Measurements from ENCODE around the gene BCORL1. TPM values are rescaled to one million over a fixed set of nuclear protein-coding genes. Genes with fewer than 3 reads are reported as not detected.

The BCORL1 gene
- total RNA-seq, 6 experiments from 2014 or later, result 2.7 to 9.0 (median 4.8) TPM

Other genes starting within 250 kb of the BCORL1 start
- gene XPNPEP2, start 243.7 kb upstream of the BCORL1 start, total RNA-seq, result 10 to 100 TPM in 4 of 6 experiments, 1 to 10 TPM in 2; 2.9 to 30.7 (median 16.5) TPM
- 1 to 10 TPM; 1.7 to 5.7 (median 3.3) TPM for gene SASH3, start 202.7 kb upstream of the BCORL1 start, total RNA-seq
- gene ZDHHC9, start 138.7 kb upstream of the BCORL1 start, total RNA-seq, result 10 to 100 TPM; 30.8 to 41.8 (median 33.6) TPM
- gene UTP14A, start 76.5 kb upstream of the BCORL1 start, total RNA-seq, result 10 to 100 TPM in 1 of 6 experiments, 1 to 10 TPM in 5; 4.2 to 10.6 (median 6.6) TPM
- gene ELF4, start 127.9 kb downstream of the BCORL1 start, total RNA-seq, result 1 to 10 TPM in 5 of 6 experiments, under 1 TPM in 1; 0.80 to 2.8 (median 1.6) TPM
- 10 to 100 TPM; 63.4 to 90.0 (median 76.7) TPM for gene AIFM1, start 183.2 kb downstream of the BCORL1 start, total RNA-seq
- under 1 TPM in 5 of 6 experiments, not detected in 1; 0.20 to 0.81 (median 0.55) TPM for gene RAB33A, start 189.3 kb downstream of the BCORL1 start, total RNA-seq